Stimulated activated CD8-positive, alpha-beta memory T cell treated with anti-CD3 and anti-CD28 coated beads, Interleukin-12 subunit alpha, Interleukin-12 subunit beta, amount 100 ng/mL, for 1 hour (primary cell): ENCODE measurements around the gene VAX1.
"Not testable (repeated sequence)": the region's sequence is repeated elsewhere in the genome, so short reads cannot be mapped to it uniquely, and the experiment has no call there.

ENCODE experiments used
- DNase-seq: peaks from one replicate; pipeline ENCODE4 v3.0.0-alpha.2; 2020; ENCODE audit warnings: low read depth

Gene VAX1

GRCh38 chr10:117137911-117138642 lies at the start of gene VAX1:
Gene VAX1, minus strand, starts transcription at chr10:117138270. Its CDS starts 214 bp downstream, at chr10:117138056.
- no peak for DNase-seq

- DNase-seq, result no peak
These were observed 49.0 kb upstream of the VAX1 start for GRCh38 chr10:117186832-117187615.

- DNase-seq, result not testable (repeated sequence)
These were observed 47.7 kb upstream of the VAX1 start for GRCh38 chr10:117185817-117186216.

GRCh38 chr10:117184821-117185220 lies 46.8 kb upstream of the VAX1 start:
- no peak for DNase-seq

- DNase-seq, result no peak
These were observed 46.2 kb upstream of the VAX1 start for GRCh38 chr10:117184296-117184695.

- DNase-seq, result no peak
These were observed 40.1 kb upstream of the VAX1 start for GRCh38 chr10:117178190-117178589.

- peak; percentile 57 for DNase-seq
These were observed 37.9 kb upstream of the VAX1 start for GRCh38 chr10:117175901-117176534.

GRCh38 chr10:117175215-117175900 lies 37.3 kb upstream of the VAX1 start:
- DNase-seq, result no peak

GRCh38 chr10:117174439-117175214 lies 36.6 kb upstream of the VAX1 start:
- peak; percentile 68 for DNase-seq

GRCh38 chr10:117170244-117170643 lies 32.2 kb upstream of the VAX1 start:
- DNase-seq, result no peak

- no peak for DNase-seq
These were observed 31.4 kb upstream of the VAX1 start for GRCh38 chr10:117169480-117169879.

GRCh38 chr10:117168729-117169128 lies 30.7 kb upstream of the VAX1 start:
- DNase-seq, result no peak

- DNase-seq, result peak; percentile 36
These were observed 30.0 kb upstream of the VAX1 start for GRCh38 chr10:117167789-117168674.

GRCh38 chr10:117167346-117167788 lies 29.3 kb upstream of the VAX1 start:
- no peak for DNase-seq

GRCh38 chr10:117166418-117167345 lies 28.6 kb upstream of the VAX1 start:
- no peak for DNase-seq

- DNase-seq, result no peak
These were observed 27.7 kb upstream of the VAX1 start for GRCh38 chr10:117165538-117166417.

GRCh38 chr10:117164592-117165537 lies 26.8 kb upstream of the VAX1 start:
- no peak for DNase-seq
